ENCODE results near the gene TBX21. TPM values are rescaled to one million over a fixed set of nuclear protein-coding genes. Genes with fewer than 3 reads are reported as not detected.

Gene TBX21
- total RNA-seq, 1 experiment from 2014 or later, result not detected

DNA sequence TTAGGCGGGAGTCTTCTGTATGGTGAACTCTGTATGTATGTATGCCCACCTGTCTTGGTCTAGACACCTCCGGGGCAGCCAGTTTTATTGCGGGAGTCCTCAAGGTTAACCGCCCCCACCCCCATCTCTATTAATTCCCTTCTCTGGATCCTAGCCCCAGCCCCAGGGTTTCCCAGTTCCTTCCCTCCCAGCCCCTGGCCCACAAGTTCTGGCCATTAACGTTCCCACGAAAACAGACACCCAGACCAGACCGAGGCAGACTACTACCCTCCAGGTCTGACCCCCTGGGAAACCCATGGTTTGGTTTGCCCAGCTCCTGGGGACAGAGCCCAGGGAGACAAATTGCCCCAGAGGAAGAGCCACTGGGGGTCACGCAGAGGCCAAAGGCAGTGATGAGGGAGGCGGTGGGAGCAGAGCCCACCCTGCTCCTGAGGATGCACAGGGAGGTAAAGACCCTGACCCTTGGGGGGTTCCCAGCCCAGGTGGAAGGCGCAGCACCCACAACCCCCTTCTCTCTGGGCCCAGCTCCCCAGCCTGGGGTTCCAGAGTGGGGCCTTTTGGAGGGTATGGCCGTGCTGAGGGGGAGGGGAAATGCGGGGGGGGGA, 30.5 kb upstream of the TBX21 start:
- H3K4me2 ChIP-seq (ENCODE audit: low read length), result no peak overlapping the region
- H3K36me3 ChIP-seq (ENCODE audit: low read depth, low read length), result no peaks in the 10 kb centered on the region
- no TSS peak for BruUV-seq (replicated peaks)
- DNase-seq, result no peak
- POLR2A ChIA-PET (ENCODE audit: unreplicated experiment), result no interaction called here
- no peak overlapping the region for H3K27ac ChIP-seq (ENCODE audit: low read length)
- no peaks in the 10 kb centered on the region for H3K27me3 ChIP-seq (ENCODE audit: low read length)
- H3K9ac ChIP-seq (ENCODE audit: low read length), result no peak overlapping the region
- intact Hi-C loops (cut with micrococcal nuclease), result no loop called here
- CTCF ChIA-PET, result no interaction called here
- no peak for ATAC-seq
- H3F3A ChIP-seq (ENCODE audit: low read length, unreplicated experiment), result no peaks in the 10 kb centered on the region
- H3K9me2 ChIP-seq (replicated peaks; ENCODE audit: low read length), result no peaks in the 10 kb centered on the region
- no peaks in the 10 kb centered on the region for H4K20me1 ChIP-seq (ENCODE audit: low read length)
- H3K4me1 ChIP-seq (ENCODE audit: insufficient read depth, low read length), result no peaks in the 10 kb centered on the region
- no peaks in the 10 kb centered on the region for H3K79me2 ChIP-seq (ENCODE audit: low read length)
- H3K4me3 ChIP-seq (ENCODE audit: low read length), result no peak overlapping the region
- no peak overlapping the region for H2AFZ ChIP-seq (ENCODE audit: low read length)
- no peaks in the 10 kb centered on the region for H3K9me3 ChIP-seq (ENCODE audit: low read length)
- TF ChIP-seq, protein P1, sequence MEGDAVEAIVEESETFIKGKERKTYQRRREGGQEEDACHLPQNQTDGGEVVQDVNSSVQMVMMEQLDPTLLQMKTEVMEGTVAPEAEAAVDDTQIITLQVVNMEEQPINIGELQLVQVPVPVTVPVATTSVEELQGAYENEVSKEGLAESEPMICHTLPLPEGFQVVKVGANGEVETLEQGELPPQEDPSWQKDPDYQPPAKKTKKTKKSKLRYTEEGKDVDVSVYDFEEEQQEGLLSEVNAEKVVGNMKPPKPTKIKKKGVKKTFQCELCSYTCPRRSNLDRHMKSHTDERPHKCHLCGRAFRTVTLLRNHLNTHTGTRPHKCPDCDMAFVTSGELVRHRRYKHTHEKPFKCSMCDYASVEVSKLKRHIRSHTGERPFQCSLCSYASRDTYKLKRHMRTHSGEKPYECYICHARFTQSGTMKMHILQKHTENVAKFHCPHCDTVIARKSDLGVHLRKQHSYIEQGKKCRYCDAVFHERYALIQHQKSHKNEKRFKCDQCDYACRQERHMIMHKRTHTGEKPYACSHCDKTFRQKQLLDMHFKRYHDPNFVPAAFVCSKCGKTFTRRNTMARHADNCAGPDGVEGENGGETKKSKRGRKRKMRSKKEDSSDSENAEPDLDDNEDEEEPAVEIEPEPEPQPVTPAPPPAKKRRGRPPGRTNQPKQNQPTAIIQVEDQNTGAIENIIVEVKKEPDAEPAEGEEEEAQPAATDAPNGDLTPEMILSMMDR (conservative IDR thresholded peaks at IDR 0.05; ENCODE audit: low read depth, low read length), result no peak
- TF ChIP-seq EZH2phosphoT487 (IDR thresholded peaks at IDR 0.05; ENCODE audit: borderline replicate concordance, low read length) (no peak), EZH2 (IDR thresholded peaks at IDR 0.05; ENCODE audit: low read length, unreplicated experiment) (no peak)

DNA sequence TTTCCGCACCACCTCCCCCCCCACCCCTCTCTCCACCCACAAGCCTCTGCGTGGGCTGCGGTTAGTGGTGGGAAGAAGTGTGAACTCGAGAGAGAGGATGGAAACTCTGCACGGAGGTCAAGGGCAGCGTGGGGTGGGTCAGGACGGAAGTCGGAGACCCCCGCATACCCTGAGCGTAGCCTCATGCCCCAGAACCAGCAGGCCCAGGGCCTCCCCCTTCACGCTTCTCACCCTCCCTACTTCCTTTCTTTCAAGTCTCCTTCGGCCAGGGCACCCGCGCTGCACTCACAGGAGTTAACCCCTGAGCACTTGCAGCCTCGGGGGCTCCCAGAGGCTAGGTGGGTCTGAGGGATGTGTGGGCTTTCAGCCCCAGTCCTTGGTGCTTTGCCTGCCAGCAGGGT, 29.8 kb upstream of the TBX21 start:
- BruUV-seq (replicated peaks), result no TSS peak
- H3K27ac ChIP-seq (ENCODE audit: low read length), result no peak overlapping the region
- POLR2A ChIA-PET (ENCODE audit: unreplicated experiment), result no interaction called here

DNA sequence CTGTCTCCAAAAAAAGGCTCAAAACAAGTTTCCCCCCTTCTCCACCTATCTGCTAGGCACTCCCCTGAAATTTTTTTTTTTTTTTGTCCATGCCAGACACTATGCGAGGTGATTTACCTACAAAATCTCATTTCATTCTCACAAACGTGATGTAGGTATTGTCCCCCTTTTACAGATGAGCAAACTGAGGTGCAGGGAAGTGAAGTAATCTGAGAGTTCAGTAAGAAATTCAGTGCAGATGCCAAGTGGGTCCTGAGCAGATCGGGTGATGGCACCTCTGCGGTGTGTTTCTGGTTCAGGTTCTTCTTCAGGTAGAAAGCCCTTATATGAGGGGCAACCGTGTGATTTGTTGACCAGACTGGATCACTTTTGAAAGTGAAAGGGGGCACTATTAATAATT, 29.4 kb upstream of the TBX21 start:
- H2AFZ ChIP-seq (ENCODE audit: low read length), result no peak overlapping the region
- intact Hi-C loops (cut with micrococcal nuclease), result no loop called here
- ChIA-PET CTCF (no interaction called here), POLR2A (ENCODE audit: unreplicated experiment) (no interaction called here)
- H3K36me3 ChIP-seq (ENCODE audit: low read depth, low read length), result no peaks in the 10 kb centered on the region
- H3K4me3 ChIP-seq (ENCODE audit: low read length), result no peak overlapping the region
- DNase-seq (no peak), ATAC-seq (no peak)
- no peaks in the 10 kb centered on the region for H3K9me2 ChIP-seq (replicated peaks; ENCODE audit: low read length)
- H3K79me2 ChIP-seq (ENCODE audit: low read length), result no peaks in the 10 kb centered on the region
- no peaks in the 10 kb centered on the region for H3K4me1 ChIP-seq (ENCODE audit: insufficient read depth, low read length)
- H3K4me2 ChIP-seq (ENCODE audit: low read length), result no peak overlapping the region
- no peak overlapping the region for H3K9ac ChIP-seq (ENCODE audit: low read length)
- H3K9me3 ChIP-seq (ENCODE audit: low read length), result no peaks in the 10 kb centered on the region
- no peaks in the 10 kb centered on the region for H4K20me1 ChIP-seq (ENCODE audit: low read length)
- H3K27me3 ChIP-seq (ENCODE audit: low read length), result no peaks in the 10 kb centered on the region
- H3F3A ChIP-seq (ENCODE audit: low read length, unreplicated experiment), result no peaks in the 10 kb centered on the region
- no peak overlapping the region for H3K27ac ChIP-seq (ENCODE audit: low read length)
- no peak for TF ChIP-seq EZH2phosphoT487 (IDR thresholded peaks at IDR 0.05; ENCODE audit: borderline replicate concordance, low read length)
- TF ChIP-seq EZH2 (IDR thresholded peaks at IDR 0.05; ENCODE audit: low read length, unreplicated experiment), result no peak
- TF ChIP-seq, protein P1 (conservative IDR thresholded peaks at IDR 0.05; ENCODE audit: low read depth, low read length), result no peak
- BruUV-seq (replicated peaks), result no TSS peak

More for the DNA sequence above, 29.8 kb upstream of the TBX21 start:
- H3K27me3 ChIP-seq (ENCODE audit: low read length), result no peaks in the 10 kb centered on the region
- no peak overlapping the region for H2AFZ ChIP-seq (ENCODE audit: low read length)
- H3F3A ChIP-seq (ENCODE audit: low read length, unreplicated experiment), result no peaks in the 10 kb centered on the region
- H3K79me2 ChIP-seq (ENCODE audit: low read length), result no peaks in the 10 kb centered on the region
- no peaks in the 10 kb centered on the region for H4K20me1 ChIP-seq (ENCODE audit: low read length)
- TF ChIP-seq, protein P1 (conservative IDR thresholded peaks at IDR 0.05; ENCODE audit: low read depth, low read length), result no peak
- TF ChIP-seq EZH2 (IDR thresholded peaks at IDR 0.05; ENCODE audit: low read length, unreplicated experiment), result no peak
- TF ChIP-seq EZH2phosphoT487 (IDR thresholded peaks at IDR 0.05; ENCODE audit: borderline replicate concordance, low read length), result no peak
- no peaks in the 10 kb centered on the region for H3K9me3 ChIP-seq (ENCODE audit: low read length)
- DNase-seq (no peak), ATAC-seq (no peak)
- no peaks in the 10 kb centered on the region for H3K4me1 ChIP-seq (ENCODE audit: insufficient read depth, low read length)
- no peak overlapping the region for H3K9ac ChIP-seq (ENCODE audit: low read length)
- H3K9me2 ChIP-seq (replicated peaks; ENCODE audit: low read length), result no peaks in the 10 kb centered on the region
- H3K36me3 ChIP-seq (ENCODE audit: low read depth, low read length), result no peaks in the 10 kb centered on the region
- H3K4me2 ChIP-seq (ENCODE audit: low read length), result no peak overlapping the region
- intact Hi-C loops (cut with micrococcal nuclease), result no loop called here
- CTCF ChIA-PET, result no interaction called here
- H3K4me3 ChIP-seq (ENCODE audit: low read length), result no peak overlapping the region
